HEK293 (cell line): ENCODE measurements around the gene CEP112.

Source experiments
- CTCF ChIA-PET: fragments of 350-600 bp; formaldehyde crosslinking; extraction: SDS; loops from one replicate; lab custom pipeline; 2021; ENCODE audit warnings: antibody characterized with exemption; lab: Yijun Ruan, JAX
- POLR2A ChIA-PET: fragments of 300-600 bp; formaldehyde crosslinking; extraction: SDS; loops from one replicate; lab custom pipeline; 2020; ENCODE audit warnings: antibody characterized with exemption, inconsistent platforms; lab: Yijun Ruan, JAX
- H3K27ac ChIP-seq: fragments of 200-500 bp; sonication (Bioruptor generic); 2 replicates; pipeline ENCODE4 v1.5.1; 2014; ENCODE audit warnings: low read depth, low read length, control low read depth, inconsistent platforms; ENCODE audit errors: extremely low read depth
- H3K36me3 ChIP-seq, 2 experiments: fragments of 200-500 bp in 1 of 2; sonication (Bioruptor generic) in 1 of 2; 1 replicate in 1 of 2; 2 replicates in 1 of 2; pipeline ENCODE4 v1.5.1; 2014 to 2017; ENCODE audit warnings: inconsistent platforms in 2 of 2, low read length in 2 of 2; ENCODE audit not compliant: control insufficient read depth in 2 of 2, insufficient read depth in 1 of 2
- H3K4me1 ChIP-seq: fragments of 200-500 bp; sonication (Bioruptor generic); 2 replicates; pipeline ENCODE4 v1.5.1; 2014; ENCODE audit warnings: mild to moderate bottlenecking, low read length, inconsistent platforms; ENCODE audit not compliant: control insufficient read depth, insufficient read depth
- H3K4me3 ChIP-seq: 2 replicates; pipeline ENCODE4 v1.5.1; 2011; ENCODE audit warnings: low read depth, mild to moderate bottlenecking, control low read depth, low read length, moderate library complexity
- H3K9me3 ChIP-seq: fragments of 200-500 bp; sonication (Bioruptor generic); 2 replicates; pipeline ENCODE4 v1.5.1; 2014; ENCODE audit warnings: low read depth, low read length, inconsistent platforms; ENCODE audit not compliant: control insufficient read depth, insufficient read depth
- GLIS1 ChIP-seq: fragments of 450-650 bp; formaldehyde crosslinking; IDR thresholded peaks from 2 replicates; pipeline ENCODE4 v1.5.1; 2016; ENCODE audit warnings: missing biosample characterization, missing genetic modification characterization
- GLIS2 ChIP-seq: fragments of 450-650 bp; formaldehyde crosslinking; IDR thresholded peaks from 2 replicates; pipeline ENCODE4 v1.5.1; 2016; ENCODE audit warnings: missing biosample characterization, missing genetic modification characterization
- HOXA7 ChIP-seq: sonication (generic); formaldehyde crosslinking; IDR thresholded peaks from 2 replicates; pipeline ENCODE4 v1.8.1; 2022; ENCODE audit warnings: missing genetic modification reagents, borderline replicate concordance
- IKZF3 ChIP-seq: fragments of 450-650 bp; IDR thresholded peaks from 2 replicates; pipeline ENCODE4 v1.5.0; 2018; ENCODE audit warnings: missing biosample characterization, mild to moderate bottlenecking, missing genetic modification characterization, moderate library complexity
- KLF10 ChIP-seq: fragments of 450-650 bp; IDR thresholded peaks from 2 replicates; pipeline ENCODE4 v1.5.1; 2018; ENCODE audit warnings: missing biosample characterization, mild to moderate bottlenecking, missing genetic modification characterization
- KLF9 ChIP-seq: fragments of 450-650 bp; formaldehyde crosslinking; IDR thresholded peaks from 2 replicates; pipeline ENCODE4 v1.5.1; 2016; ENCODE audit warnings: missing biosample characterization, missing genetic modification characterization, low read depth
- MYNN ChIP-seq: fragments of 450-650 bp; formaldehyde crosslinking; IDR thresholded peaks from 2 replicates; pipeline ENCODE4 v1.5.1; 2016; ENCODE audit warnings: missing biosample characterization, missing genetic modification characterization, borderline replicate concordance
- PRDM10 ChIP-seq: fragments of 450-650 bp; formaldehyde crosslinking; IDR thresholded peaks from 2 replicates; pipeline ENCODE4 v1.5.1; 2016; ENCODE audit warnings: missing biosample characterization, missing genetic modification characterization
- PRDM2 ChIP-seq: fragments of 450-650 bp; formaldehyde crosslinking; IDR thresholded peaks from 2 replicates; pipeline ENCODE4 v1.5.1; 2016; ENCODE audit warnings: missing biosample characterization, missing genetic modification characterization, borderline replicate concordance
- REST ChIP-seq: fragments of 450-650 bp; formaldehyde crosslinking; IDR thresholded peaks from 2 replicates; pipeline ENCODE4 v1.5.1; 2016; ENCODE audit warnings: missing biosample characterization, missing genetic modification characterization
- SP7 ChIP-seq: fragments of 450-650 bp; formaldehyde crosslinking; IDR thresholded peaks from 2 replicates; pipeline ENCODE4 v1.5.1; 2016; ENCODE audit warnings: missing biosample characterization, missing genetic modification characterization
- ZFHX2 ChIP-seq: fragments of 450-650 bp; formaldehyde crosslinking; conservative IDR thresholded peaks from 2 replicates; pipeline ENCODE4 v1.5.1; 2016; ENCODE audit warnings: missing biosample characterization, missing genetic modification characterization
- ZNF10 ChIP-seq: fragments of 450-650 bp; formaldehyde crosslinking; IDR thresholded peaks from 2 replicates; pipeline ENCODE4 v1.5.1; 2017; ENCODE audit warnings: missing biosample characterization, missing genetic modification characterization
- ZNF202 ChIP-seq: fragments of 450-650 bp; formaldehyde crosslinking; IDR thresholded peaks from 2 replicates; pipeline ENCODE4 v1.5.1; 2016; ENCODE audit warnings: missing biosample characterization, missing genetic modification characterization, borderline replicate concordance
- ZNF239 ChIP-seq: fragments of 450-650 bp; formaldehyde crosslinking; IDR thresholded peaks from 2 replicates; pipeline ENCODE4 v1.5.1; 2016; ENCODE audit warnings: missing biosample characterization, missing genetic modification characterization
- ZNF248 ChIP-seq: fragments of 450-650 bp; formaldehyde crosslinking; IDR thresholded peaks from 2 replicates; pipeline ENCODE4 v1.5.1; 2017; ENCODE audit warnings: missing biosample characterization, missing genetic modification characterization
- ZNF510 ChIP-seq: fragments of 450-650 bp; formaldehyde crosslinking; IDR thresholded peaks from 2 replicates; pipeline ENCODE4 v1.5.1; 2018; ENCODE audit warnings: mild to moderate bottlenecking, missing genetic modification characterization, missing biosample characterization; ENCODE audit not compliant: insufficient replicate concordance
- ZNF530 ChIP-seq: fragments of 450-650 bp; formaldehyde crosslinking; IDR thresholded peaks from 2 replicates; pipeline ENCODE4 v1.5.1; 2016; ENCODE audit warnings: low read depth, missing biosample characterization, missing genetic modification characterization
- ZNF580 ChIP-seq: fragments of 450-650 bp; formaldehyde crosslinking; IDR thresholded peaks from 2 replicates; pipeline ENCODE4 v1.5.1; 2016; ENCODE audit warnings: missing biosample characterization, missing genetic modification characterization
- ZNF660 ChIP-seq: fragments of 450-650 bp; IDR thresholded peaks from 2 replicates; pipeline ENCODE4 v1.5.1; 2018; ENCODE audit warnings: missing biosample characterization, mild to moderate bottlenecking, missing genetic modification characterization
- ZNF677 ChIP-seq: fragments of 450-650 bp; IDR thresholded peaks from 2 replicates; pipeline ENCODE4 v1.5.0; 2018; ENCODE audit warnings: missing biosample characterization, mild to moderate bottlenecking, missing genetic modification characterization, moderate library complexity
- ZNF707 ChIP-seq: fragments of 450-650 bp; formaldehyde crosslinking; IDR thresholded peaks from 2 replicates; pipeline ENCODE4 v1.5.1; 2016; ENCODE audit warnings: missing biosample characterization, missing genetic modification characterization
- ZNF768 ChIP-seq: fragments of 450-650 bp; formaldehyde crosslinking; IDR thresholded peaks from 2 replicates; pipeline ENCODE4 v1.5.1; 2018; ENCODE audit warnings: missing biosample characterization, mild to moderate bottlenecking, missing genetic modification characterization
- ZNF777 ChIP-seq: fragments of 450-650 bp; formaldehyde crosslinking; IDR thresholded peaks from 2 replicates; pipeline ENCODE4 v1.5.1; 2017; ENCODE audit warnings: missing biosample characterization, missing genetic modification characterization, borderline replicate concordance
- ZSCAN16 ChIP-seq: fragments of 450-650 bp; formaldehyde crosslinking; IDR thresholded peaks from 2 replicates; pipeline ENCODE4 v1.5.1; 2016; ENCODE audit warnings: missing biosample characterization, missing genetic modification characterization

Gene CEP112

GRCh38 chr17:65656390-65657250, 535.3 kb downstream of the CEP112 start:
- H3K4me3 ChIP-seq, result no peak overlapping the region
- CTCF ChIA-PET, result no interaction called here
- POLR2A ChIA-PET, result no interaction called here

GRCh38 chr17:65655706-65656105, 536.2 kb downstream of the CEP112 start:
- Histone ChIP-seq H3K9me3 (no peaks in the 10 kb centered on the region), H3K4me3 (no peak overlapping the region), H3K4me1 (no peaks in the 10 kb centered on the region), H3K36me3 (no peaks in the 10 kb centered on the region), H3K27ac (no peak overlapping the region)
- CTCF ChIA-PET, result no interaction called here
- POLR2A ChIA-PET, result no interaction called here
- TF ChIP-seq ZNF239 (tag by site-specific recombination) (no peak), PRDM2 (tag by site-specific recombination) (no peak), REST (tag by site-specific recombination) (no peak), ZSCAN16 (tag by site-specific recombination) (no peak), ZNF202 (tag by site-specific recombination) (no peak), ZNF248 (tag by site-specific recombination) (no peak), SP7 (tag by site-specific recombination) (no peak), ZNF707 (no peak), IKZF3 (tag by site-specific recombination) (no peak), GLIS1 (tag by site-specific recombination) (no peak), HOXA7 (CRISPR knock-in tag) (no peak), ZNF580 (tag by site-specific recombination) (no peak), PRDM10 (no peak), MYNN (tag by site-specific recombination) (no peak), ZNF530 (tag by site-specific recombination) (no peak), ZNF660 (tag by site-specific recombination) (no peak), ZNF768 (tag by site-specific recombination) (no peak), ZNF10 (tag by site-specific recombination) (no peak)

More at GRCh38 chr17:65656390-65657250, 535.3 kb downstream of the CEP112 start:
- Histone ChIP-seq H3K27ac (no peak overlapping the region), H3K9me3 (no peaks in the 10 kb centered on the region), H3K4me1 (no peaks in the 10 kb centered on the region), H3K36me3 (no peaks in the 10 kb centered on the region)
- no peak for TF ChIP-seq ZFHX2 (tag by site-specific recombination)
- TF ChIP-seq ZNF777, result no peak
- no peak for TF ChIP-seq ZNF677 (tag by site-specific recombination)
- no peak for TF ChIP-seq KLF10 (tag by site-specific recombination)
- TF ChIP-seq GLIS2 (tag by site-specific recombination), result no peak
- no peak for TF ChIP-seq ZNF510 (tag by site-specific recombination)
- TF ChIP-seq ZSCAN16 (tag by site-specific recombination), result no peak
- TF ChIP-seq KLF9 (tag by site-specific recombination), result no peak
